Measurements from ENCODE around the gene TMIE.

The TMIE gene

GRCh38 chr3:46665763-46666452 lies 35.3 kb upstream of the TMIE start:
- no peak for TF ChIP-seq CTCF (conservative IDR thresholded peaks at IDR 0.05; ENCODE audit: control insufficient read depth, insufficient read depth, low read depth, low read length)

GRCh38 chr3:46666453-46666845 lies 34.7 kb upstream of the TMIE start:
- DNase-seq (ENCODE audit: low read depth) = no peak
- H3K4me3 ChIP-seq (ENCODE audit: control insufficient read depth, low read depth, low read length) = no peak overlapping the region
- no peak for TF ChIP-seq CTCF (conservative IDR thresholded peaks at IDR 0.05; ENCODE audit: control insufficient read depth, insufficient read depth, low read depth, low read length)

More at GRCh38 chr3:46665763-46666452, 35.3 kb upstream of the TMIE start:
- no peak for DNase-seq (ENCODE audit: low read depth)
- no peak overlapping the region for H3K4me3 ChIP-seq (ENCODE audit: control insufficient read depth, low read depth, low read length)

- no peak overlapping the region for H3K4me3 ChIP-seq (ENCODE audit: control insufficient read depth, low read depth, low read length)
- DNase-seq (ENCODE audit: low read depth) = no peak
- TF ChIP-seq CTCF (conservative IDR thresholded peaks at IDR 0.05; ENCODE audit: control insufficient read depth, insufficient read depth, low read depth, low read length) = no peak
Observed at GRCh38 chr3:46667061-46667621, 34.1 kb upstream of the TMIE start.

- no peak for DNase-seq (ENCODE audit: low read depth)
- TF ChIP-seq CTCF (conservative IDR thresholded peaks at IDR 0.05; ENCODE audit: control insufficient read depth, insufficient read depth, low read depth, low read length) = no peak
Observed at GRCh38 chr3:46667657-46668056, 33.5 kb upstream of the TMIE start.

GRCh38 chr3:46668116-46668515 lies 33.1 kb upstream of the TMIE start:
- H3K4me3 ChIP-seq (ENCODE audit: control insufficient read depth, low read depth, low read length) = no peak overlapping the region
- no peak for TF ChIP-seq CTCF (conservative IDR thresholded peaks at IDR 0.05; ENCODE audit: control insufficient read depth, insufficient read depth, low read depth, low read length)
- DNase-seq (ENCODE audit: low read depth) = no peak

More at GRCh38 chr3:46667657-46668056, 33.5 kb upstream of the TMIE start:
- H3K4me3 ChIP-seq (ENCODE audit: control insufficient read depth, low read depth, low read length) = no peak overlapping the region

- DNase-seq (ENCODE audit: low read depth) = no peak
- TF ChIP-seq CTCF (conservative IDR thresholded peaks at IDR 0.05; ENCODE audit: control insufficient read depth, insufficient read depth, low read depth, low read length) = no peak
- no peak overlapping the region for H3K4me3 ChIP-seq (ENCODE audit: control insufficient read depth, low read depth, low read length)
Observed at GRCh38 chr3:46668591-46668990, 32.6 kb upstream of the TMIE start.
